DOHH2 (cell line): ENCODE results near the gene CCDC149.

Experiments used
- H3F3A ChIP-seq: fragments of 200-600 bp; sonication (generic), shearing (Covaris generic); 2 replicates; pipeline ENCODE4 v1.6.0; 2016; ENCODE audit warnings: antibody characterized with exemption, mild to moderate bottlenecking; ENCODE audit not compliant: control insufficient read depth, insufficient read depth
- H3K27ac ChIP-seq: fragments of 200-600 bp; sonication (generic); 2 replicates; pipeline ENCODE4 v1.5.1; 2014; ENCODE audit warnings: low read depth, mild to moderate bottlenecking, low read length, moderate library complexity
- H3K27me3 ChIP-seq: fragments of 200-600 bp; sonication (generic); 2 replicates; pipeline ENCODE4 v1.6.1; 2014; ENCODE audit warnings: mild to moderate bottlenecking, low read length, mixed read lengths; ENCODE audit not compliant: control insufficient read depth
- H3K36me3 ChIP-seq: fragments of 200-600 bp; sonication (generic); 2 replicates; pipeline ENCODE4 v1.6.1; 2014; ENCODE audit warnings: mild to moderate bottlenecking, low read length, moderate library complexity, mixed read lengths; ENCODE audit not compliant: control insufficient read depth
- H3K4me1 ChIP-seq: fragments of 200-600 bp; sonication (generic); 2 replicates; pipeline ENCODE4 v1.6.1; 2014; ENCODE audit warnings: mild to moderate bottlenecking, low read length, mixed read lengths; ENCODE audit not compliant: control insufficient read depth
- H3K4me2 ChIP-seq: fragments of 200-600 bp; sonication (generic); 2 replicates; pipeline ENCODE4 v1.6.0; 2014; ENCODE audit warnings: mild to moderate bottlenecking, low read length, moderate library complexity
- H3K4me3 ChIP-seq: fragments of 200-600 bp; sonication (generic); 2 replicates; pipeline ENCODE4 v1.5.1; 2014; ENCODE audit warnings: mild to moderate bottlenecking, low read length, mixed read lengths
- H3K79me2 ChIP-seq: fragments of 200-600 bp; sonication (generic); 2 replicates; pipeline ENCODE4 v1.6.1; 2014; ENCODE audit warnings: mild to moderate bottlenecking, low read length, mixed read lengths; ENCODE audit not compliant: control insufficient read depth
- H3K9me2 ChIP-seq: fragments of 200-600 bp; sonication (generic); replicated peaks from 2 replicates; pipeline ENCODE4 v1.6.1; 2014; ENCODE audit warnings: mild to moderate bottlenecking, low read length, mixed read lengths; ENCODE audit not compliant: control insufficient read depth
- H3K9me3 ChIP-seq: fragments of 200-600 bp; sonication (generic); 2 replicates; pipeline ENCODE4 v1.6.1; 2014; ENCODE audit warnings: antibody characterized with exemption, low read length, mixed read lengths; ENCODE audit not compliant: control insufficient read depth, insufficient read depth
- H4K20me1 ChIP-seq: fragments of 200-600 bp; sonication (generic); 2 replicates; pipeline ENCODE4 v1.6.0; 2014; ENCODE audit warnings: low read depth, mild to moderate bottlenecking, antibody characterized with exemption, low read length, moderate library complexity; ENCODE audit not compliant: control insufficient read depth, insufficient read depth
- CTCF ChIP-seq: fragments of 200-600 bp; sonication (generic); IDR thresholded peaks from one replicate; pipeline ENCODE4 v1.5.1; 2014; ENCODE audit warnings: antibody characterized with exemption, mild to moderate bottlenecking, low read depth, low read length; ENCODE audit not compliant: poor library complexity, severe bottlenecking
- EZH2phosphoT487 ChIP-seq: fragments of 200-600 bp; sonication (generic); IDR thresholded peaks from 2 replicates; pipeline ENCODE4 v1.6.1; 2017; ENCODE audit warnings: borderline replicate concordance, mild to moderate bottlenecking, antibody characterized with exemption, low read length, moderate library complexity, mixed read lengths

Gene CCDC149

GRCh38 chr4:24801136-24801855 lies 111.5 kb downstream of the CCDC149 start:
- Histone ChIP-seq H3F3A (no peaks in the 10 kb centered on the region), H3K79me2 (no peaks in the 10 kb centered on the region), H3K27ac (no peak overlapping the region), H3K36me3 (no peaks in the 10 kb centered on the region), H3K9me2 (no peaks in the 10 kb centered on the region), H3K9me3 (no peaks in the 10 kb centered on the region), H4K20me1 (no peaks in the 10 kb centered on the region), H3K4me2 (no peak overlapping the region), H3K27me3 (no peaks in the 10 kb centered on the region), H3K4me3 (no peak overlapping the region), H3K4me1 (no peaks in the 10 kb centered on the region)
- TF ChIP-seq EZH2phosphoT487 (no peak), CTCF (no peak)

DNA sequence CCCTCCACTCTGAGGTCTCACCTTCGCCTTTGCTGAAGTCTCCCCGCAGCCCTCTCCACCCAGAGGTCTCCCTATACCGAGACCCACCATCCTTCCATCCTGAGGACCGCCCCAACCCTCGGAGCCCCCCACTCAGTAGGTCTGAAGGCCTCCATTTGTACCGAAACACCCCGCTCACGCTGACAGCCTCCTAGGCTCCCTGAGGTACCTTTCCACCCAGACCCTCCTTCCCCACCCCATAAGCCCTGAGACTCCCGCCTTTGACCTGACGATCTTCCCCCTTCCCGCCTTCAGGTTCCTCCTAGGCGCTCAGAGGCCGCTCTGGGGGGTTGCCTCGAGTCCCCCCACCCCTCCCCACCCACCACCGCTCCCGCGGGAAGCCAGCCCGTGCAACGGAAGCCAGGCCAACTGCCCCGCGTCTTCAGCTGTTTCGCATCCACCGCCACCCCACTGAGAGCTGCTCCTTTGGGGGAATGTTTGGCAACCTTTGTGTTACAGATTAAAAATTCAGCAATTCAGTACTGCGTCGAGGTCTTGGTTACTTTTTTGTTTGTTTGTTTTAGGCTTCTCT lies 112.4 kb downstream of the CCDC149 start:
- Histone ChIP-seq H3K9me2 (no peaks in the 10 kb centered on the region), H3K4me3 (no peak overlapping the region), H3K4me1 (no peaks in the 10 kb centered on the region), H3K9me3 (no peaks in the 10 kb centered on the region), H3K36me3 (no peaks in the 10 kb centered on the region), H3K27me3 (no peaks in the 10 kb centered on the region), H3K79me2 (no peaks in the 10 kb centered on the region), H3F3A (no peaks in the 10 kb centered on the region), H4K20me1 (no peaks in the 10 kb centered on the region), H3K27ac (no peak overlapping the region), H3K4me2 (no peak overlapping the region)
- no peak for TF ChIP-seq CTCF

DNA sequence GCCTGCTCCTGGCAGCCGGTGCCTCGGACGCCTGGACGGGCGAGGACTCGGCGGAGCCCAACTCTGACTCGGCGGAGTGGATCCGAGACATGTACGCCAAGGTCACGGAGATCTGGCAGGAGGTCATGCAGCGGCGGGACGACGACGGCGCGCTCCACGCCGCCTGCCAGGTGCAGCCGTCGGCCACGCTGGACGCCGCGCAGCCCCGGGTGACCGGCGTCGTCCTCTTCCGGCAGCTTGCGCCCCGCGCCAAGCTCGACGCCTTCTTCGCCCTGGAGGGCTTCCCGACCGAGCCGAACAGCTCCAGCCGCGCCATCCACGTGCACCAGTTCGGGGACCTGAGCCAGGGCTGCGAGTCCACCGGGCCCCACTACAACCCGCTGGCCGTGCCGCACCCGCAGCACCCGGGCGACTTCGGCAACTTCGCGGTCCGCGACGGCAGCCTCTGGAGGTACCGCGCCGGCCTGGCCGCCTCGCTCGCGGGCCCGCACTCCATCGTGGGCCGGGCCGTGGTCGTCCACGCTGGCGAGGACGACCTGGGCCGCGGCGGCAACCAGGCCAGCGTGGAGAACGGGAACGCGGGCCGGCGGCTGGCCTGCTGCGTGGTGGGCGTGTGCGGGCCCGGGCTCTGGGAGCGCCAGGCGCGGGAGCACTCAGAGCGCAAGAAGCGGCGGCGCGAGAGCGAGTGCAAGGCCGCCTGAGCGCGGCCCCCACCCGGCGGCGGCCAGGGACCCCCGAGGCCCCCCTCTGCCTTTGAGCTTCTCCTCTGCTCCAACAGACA lies 113.1 kb downstream of the CCDC149 start:
- no peak overlapping the region for H3K4me2 ChIP-seq
- no peaks in the 10 kb centered on the region for H3K27me3 ChIP-seq

More for the DNA sequence above, 113.1 kb downstream of the CCDC149 start:
- no peaks in the 10 kb centered on the region for H3K4me1 ChIP-seq
- H3F3A ChIP-seq: no peaks in the 10 kb centered on the region
- no peak overlapping the region for H3K27ac ChIP-seq
- H3K36me3 ChIP-seq: no peaks in the 10 kb centered on the region
- H3K79me2 ChIP-seq: no peaks in the 10 kb centered on the region
- no peak overlapping the region for H3K4me3 ChIP-seq
- H3K9me3 ChIP-seq: no peaks in the 10 kb centered on the region
- TF ChIP-seq EZH2phosphoT487: no peak
- TF ChIP-seq CTCF: no peak
- no peaks in the 10 kb centered on the region for H4K20me1 ChIP-seq
- no peaks in the 10 kb centered on the region for H3K9me2 ChIP-seq
